Endothelial cell of umbilical vein (primary cell): ENCODE results near the gene L3MBTL3.

Source experiments
- EZH2 ChIP-seq: IDR thresholded peaks from 2 replicates; pipeline ENCODE4 v1.6.1; 2012; ENCODE audit warnings: borderline replicate concordance, low read depth, mild to moderate bottlenecking, moderate library complexity, low read length, inconsistent platforms; ENCODE audit not compliant: severe bottlenecking
- FOS ChIP-seq: IDR thresholded peaks from 2 replicates; pipeline ENCODE4 v1.6.1; 2011; ENCODE audit warnings: mild to moderate bottlenecking, low read length, moderate library complexity, borderline replicate concordance; ENCODE audit not compliant: insufficient read depth
- MYC ChIP-seq: IDR thresholded peaks from one replicate; pipeline ENCODE4 v1.6.1; 2011; ENCODE audit warnings: mild to moderate bottlenecking, low read depth, low read length
- POLR2A ChIP-seq: IDR thresholded peaks from 2 replicates; pipeline ENCODE4 v1.6.1; 2012; ENCODE audit warnings: low read depth, mild to moderate bottlenecking, control low read depth, low read length
- POLR2AphosphoS5 ChIP-seq: IDR thresholded peaks from 2 replicates; pipeline ENCODE4 v1.6.1; 2012; ENCODE audit warnings: low read depth, mild to moderate bottlenecking, control low read depth, low read length, moderate library complexity; ENCODE audit not compliant: insufficient read depth
- TF ChIP-seq, protein P1 (sequence below), 2 donors: IDR thresholded peaks; 1 replicate in 1 of 2; 2 replicates in 1 of 2; pipeline ENCODE4 v1.5.1; 2011; ENCODE audit warnings: low read length in 2 of 2, mild to moderate bottlenecking in 2 of 2, moderate library complexity in 2 of 2, control low read depth in 1 of 2, inconsistent platforms in 1 of 2, low read depth in 1 of 2; ENCODE audit not compliant: insufficient read depth in 1 of 2; ENCODE audit errors: extremely low read depth in 1 of 2
- TF ChIP-seq, protein P2 (sequence below): IDR thresholded peaks from 2 replicates; pipeline ENCODE4 v1.6.1; 2011; ENCODE audit not compliant: insufficient read depth, insufficient read length

DNA sequence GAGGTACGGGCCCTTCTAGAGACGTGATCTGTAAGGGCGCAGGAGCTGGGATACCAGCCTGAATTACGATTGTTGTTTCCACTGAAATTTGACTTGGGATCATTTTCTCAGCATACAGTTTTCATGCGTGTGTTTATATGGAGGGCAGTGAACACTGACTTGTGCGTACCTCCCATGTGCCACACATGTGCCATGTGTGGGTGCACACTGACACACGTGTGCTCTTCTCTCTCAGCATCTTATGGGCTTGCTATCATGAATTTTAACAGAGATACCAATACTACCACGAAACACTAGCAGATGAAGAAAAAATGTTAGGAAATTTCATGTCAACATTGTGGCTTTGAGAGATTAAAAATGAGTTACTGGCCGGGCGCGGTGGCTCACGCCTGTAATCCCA lies 39.1 kb downstream of the L3MBTL3 start:
- TF ChIP-seq, protein P1, sequence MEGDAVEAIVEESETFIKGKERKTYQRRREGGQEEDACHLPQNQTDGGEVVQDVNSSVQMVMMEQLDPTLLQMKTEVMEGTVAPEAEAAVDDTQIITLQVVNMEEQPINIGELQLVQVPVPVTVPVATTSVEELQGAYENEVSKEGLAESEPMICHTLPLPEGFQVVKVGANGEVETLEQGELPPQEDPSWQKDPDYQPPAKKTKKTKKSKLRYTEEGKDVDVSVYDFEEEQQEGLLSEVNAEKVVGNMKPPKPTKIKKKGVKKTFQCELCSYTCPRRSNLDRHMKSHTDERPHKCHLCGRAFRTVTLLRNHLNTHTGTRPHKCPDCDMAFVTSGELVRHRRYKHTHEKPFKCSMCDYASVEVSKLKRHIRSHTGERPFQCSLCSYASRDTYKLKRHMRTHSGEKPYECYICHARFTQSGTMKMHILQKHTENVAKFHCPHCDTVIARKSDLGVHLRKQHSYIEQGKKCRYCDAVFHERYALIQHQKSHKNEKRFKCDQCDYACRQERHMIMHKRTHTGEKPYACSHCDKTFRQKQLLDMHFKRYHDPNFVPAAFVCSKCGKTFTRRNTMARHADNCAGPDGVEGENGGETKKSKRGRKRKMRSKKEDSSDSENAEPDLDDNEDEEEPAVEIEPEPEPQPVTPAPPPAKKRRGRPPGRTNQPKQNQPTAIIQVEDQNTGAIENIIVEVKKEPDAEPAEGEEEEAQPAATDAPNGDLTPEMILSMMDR (IDR thresholded peaks at IDR 0.05; ENCODE audit: extremely low read depth in 1 of 2, insufficient read depth in 1 of 2, low read depth in 1 of 2, low read length in 2 of 2): no peak
- TF ChIP-seq EZH2 (no peak), POLR2A (no peak), MYC (no peak), POLR2AphosphoS5 (no peak), FOS (no peak)
- TF ChIP-seq, protein P2, sequence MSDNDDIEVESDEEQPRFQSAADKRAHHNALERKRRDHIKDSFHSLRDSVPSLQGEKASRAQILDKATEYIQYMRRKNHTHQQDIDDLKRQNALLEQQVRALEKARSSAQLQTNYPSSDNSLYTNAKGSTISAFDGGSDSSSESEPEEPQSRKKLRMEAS: no peak
